Breast epithelium (tissue), 3 donors: Measurements from ENCODE around the gene ENHO.

ENCODE experiments used
- POLR2A ChIP-seq: fragments of 450-650 bp; IDR thresholded peaks from one replicate; pipeline ENCODE4 v1.6.1; 2016; ENCODE audit warnings: antibody characterized with exemption, mild to moderate bottlenecking, moderate library complexity
- POLR2AphosphoS5 ChIP-seq, 3 donors: sonication (generic); formaldehyde crosslinking; IDR thresholded peaks; one replicate each; pipeline ENCODE4 v1.6.1; 2017; ENCODE audit warnings: antibody characterized with exemption in 3 of 3
- TF ChIP-seq, protein P1 (sequence below), 3 donors: fragments of 450-650 bp; IDR thresholded peaks; one replicate each; pipeline ENCODE4 v1.5.1; 2016 to 2017; ENCODE audit warnings: antibody characterized with exemption in 3 of 3, mild to moderate bottlenecking in 3 of 3, moderate library complexity in 3 of 3

DNA sequence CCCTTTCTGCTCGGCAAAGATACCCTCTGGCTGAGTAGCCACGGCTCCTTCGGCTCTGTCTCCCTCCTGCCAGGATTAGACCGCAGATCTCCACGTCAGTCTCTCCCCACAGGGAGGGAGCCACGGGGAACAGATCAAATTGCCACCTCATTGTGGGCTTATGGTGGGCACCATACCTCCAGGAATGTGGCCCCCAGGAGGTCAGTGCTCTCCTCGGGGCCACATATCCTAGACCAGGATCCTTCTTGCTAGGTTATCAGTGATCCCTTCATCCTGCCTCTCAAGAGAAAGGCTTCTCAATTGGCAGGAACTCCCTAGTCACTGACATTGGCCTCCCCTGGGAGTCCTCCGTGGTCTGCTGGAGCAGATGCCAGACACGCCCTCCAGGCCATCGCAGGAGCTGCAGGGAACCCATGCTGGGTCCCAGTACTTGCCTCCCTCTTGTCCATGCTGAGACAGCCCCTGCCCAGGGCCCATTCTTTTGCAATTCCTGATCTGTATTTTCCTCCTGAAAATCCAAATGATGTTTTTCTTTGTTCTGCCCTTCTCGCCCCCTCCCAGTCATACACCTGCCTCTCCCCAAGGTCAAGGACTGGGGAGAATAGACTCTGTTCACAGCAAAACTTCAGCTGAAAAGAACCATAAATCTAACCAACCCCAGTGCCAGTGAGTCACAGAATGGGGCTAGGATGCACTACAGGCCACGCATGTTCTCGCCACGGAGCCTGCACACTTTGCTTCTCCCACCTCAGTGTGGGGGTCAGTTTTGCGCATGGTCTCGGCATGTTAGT, 31.6 kb upstream of the ENHO start:
- TF ChIP-seq, protein P1, sequence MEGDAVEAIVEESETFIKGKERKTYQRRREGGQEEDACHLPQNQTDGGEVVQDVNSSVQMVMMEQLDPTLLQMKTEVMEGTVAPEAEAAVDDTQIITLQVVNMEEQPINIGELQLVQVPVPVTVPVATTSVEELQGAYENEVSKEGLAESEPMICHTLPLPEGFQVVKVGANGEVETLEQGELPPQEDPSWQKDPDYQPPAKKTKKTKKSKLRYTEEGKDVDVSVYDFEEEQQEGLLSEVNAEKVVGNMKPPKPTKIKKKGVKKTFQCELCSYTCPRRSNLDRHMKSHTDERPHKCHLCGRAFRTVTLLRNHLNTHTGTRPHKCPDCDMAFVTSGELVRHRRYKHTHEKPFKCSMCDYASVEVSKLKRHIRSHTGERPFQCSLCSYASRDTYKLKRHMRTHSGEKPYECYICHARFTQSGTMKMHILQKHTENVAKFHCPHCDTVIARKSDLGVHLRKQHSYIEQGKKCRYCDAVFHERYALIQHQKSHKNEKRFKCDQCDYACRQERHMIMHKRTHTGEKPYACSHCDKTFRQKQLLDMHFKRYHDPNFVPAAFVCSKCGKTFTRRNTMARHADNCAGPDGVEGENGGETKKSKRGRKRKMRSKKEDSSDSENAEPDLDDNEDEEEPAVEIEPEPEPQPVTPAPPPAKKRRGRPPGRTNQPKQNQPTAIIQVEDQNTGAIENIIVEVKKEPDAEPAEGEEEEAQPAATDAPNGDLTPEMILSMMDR (IDR thresholded peaks at IDR 0.05): no peak
- TF ChIP-seq POLR2A (no peak), POLR2AphosphoS5 (IDR thresholded peaks at IDR 0.05) (no peak)
